Activated T-helper 2 cell treated with anti-CD3 and anti-CD28 coated beads, Interferon-gamma antibody, Interleukin-2, Interleukin-4, amounts not matched to agents 10 μg/mL and 5 μg/mL and 100 μg/mL, durations not matched to agents 14 hours and 24 hours and 36 hours (primary cell): Measurements from ENCODE around the gene TRAF3. TPM values are rescaled to one million over a fixed set of nuclear protein-coding genes. Genes with fewer than 3 reads are reported as not detected.
"Not testable (repeated sequence)": the region's sequence is repeated elsewhere in the genome, so short reads cannot be mapped to it uniquely, and the experiment has no call there.

Experiments
- DNase-seq: peaks from one replicate; pipeline ENCODE4 v3.0.0; 2021; ENCODE audit warnings: low spot score
- H3K27ac Mint-ChIP-seq: one replicate; pipeline ENCODE4 v1.8.0; 2021; ENCODE audit warnings: mixed read lengths
- H3K27me3 Mint-ChIP-seq: one replicate; pipeline ENCODE4 v1.8.0; 2021; ENCODE audit warnings: low read depth, mixed read lengths
- H3K36me3 Mint-ChIP-seq: one replicate; pipeline ENCODE4 v1.8.0; 2021; ENCODE audit warnings: low read depth, mixed read lengths
- H3K4me1 Mint-ChIP-seq: one replicate; pipeline ENCODE4 v1.8.0; 2021; ENCODE audit warnings: low read depth, mixed read lengths
- H3K4me3 Mint-ChIP-seq: one replicate; pipeline ENCODE4 v1.8.0; 2021; ENCODE audit warnings: low read depth, mild to moderate bottlenecking, moderate library complexity, mixed read lengths
- H3K9me3 Mint-ChIP-seq: one replicate; pipeline ENCODE4 v1.8.0; 2021; ENCODE audit warnings: mixed read lengths
- intact Hi-C: fragments of 100-400 bp; cut with micrococcal nuclease; formaldehyde crosslinking; loops from one replicate; pipeline ENCODE4 v1.15.1; 2023
- total RNA-seq: library from RNA; stranded (reverse); gene quantifications from 2 replicates; pipeline ENCODE4 v1.2.3, GENCODE V29; 2022

The TRAF3 gene
- total RNA-seq, 1 donor from 2014 or later = 67.8 TPM

DNA sequence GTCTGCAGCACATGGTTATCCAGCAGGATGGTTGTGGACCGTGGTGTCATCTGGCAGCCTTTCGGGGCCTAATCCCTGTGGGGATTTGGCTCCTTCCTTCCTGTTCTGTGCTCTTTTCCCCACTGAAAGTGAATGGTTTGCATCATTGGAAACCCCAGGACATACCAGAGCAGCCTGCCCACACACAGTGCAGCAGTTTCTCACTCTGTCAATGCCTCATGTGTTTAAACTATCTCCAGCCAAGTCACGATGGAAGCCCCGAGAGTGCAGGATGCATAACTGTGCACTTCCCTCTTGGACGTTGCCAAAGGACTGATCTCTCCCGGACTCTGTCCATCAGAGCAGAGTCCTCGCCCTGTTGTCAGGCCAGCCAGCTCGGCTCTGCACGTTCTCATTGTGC lies 116.2 kb downstream of the TRAF3 start:
- peaks cover 13% of the 10 kb centered on the region for H3K4me1 Mint-ChIP-seq
- H3K36me3 Mint-ChIP-seq = peaks cover 73% of the 10 kb centered on the region
- intact Hi-C loops = no loop called here
- H3K27ac Mint-ChIP-seq = no peak overlapping the region
- H3K4me3 Mint-ChIP-seq = no peak overlapping the region
- no peak for DNase-seq
- no peaks in the 10 kb centered on the region for H3K9me3 Mint-ChIP-seq
- no peaks in the 10 kb centered on the region for H3K27me3 Mint-ChIP-seq

DNA sequence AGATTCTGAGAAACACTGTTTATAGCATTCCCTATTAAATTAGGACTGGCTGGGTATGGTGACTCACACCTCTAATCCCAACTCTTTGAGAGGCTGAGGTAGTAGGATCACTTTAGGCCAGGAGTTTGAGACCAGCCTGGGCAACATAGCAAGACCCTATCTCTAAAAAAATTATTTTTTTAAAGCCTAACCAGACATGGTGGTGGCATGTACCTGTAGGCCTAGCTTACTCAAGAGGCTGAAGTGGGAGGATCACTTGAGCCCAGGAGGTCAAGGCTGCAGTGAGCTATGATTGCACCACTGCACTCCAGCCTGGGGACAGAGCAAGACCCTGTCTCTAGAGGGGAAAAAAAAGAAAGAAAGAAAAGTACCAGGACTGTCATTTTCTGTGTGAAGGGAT lies 119.5 kb downstream of the TRAF3 start:
- intact Hi-C loops, DNase-seq, H3K27me3 Mint-ChIP-seq, H3K9me3 Mint-ChIP-seq, H3K4me3 Mint-ChIP-seq, H3K27ac Mint-ChIP-seq: not testable (repeated sequence)
- peaks cover 19% of the 10 kb centered on the region for H3K4me1 Mint-ChIP-seq
- peaks cover 68% of the 10 kb centered on the region for H3K36me3 Mint-ChIP-seq

DNA sequence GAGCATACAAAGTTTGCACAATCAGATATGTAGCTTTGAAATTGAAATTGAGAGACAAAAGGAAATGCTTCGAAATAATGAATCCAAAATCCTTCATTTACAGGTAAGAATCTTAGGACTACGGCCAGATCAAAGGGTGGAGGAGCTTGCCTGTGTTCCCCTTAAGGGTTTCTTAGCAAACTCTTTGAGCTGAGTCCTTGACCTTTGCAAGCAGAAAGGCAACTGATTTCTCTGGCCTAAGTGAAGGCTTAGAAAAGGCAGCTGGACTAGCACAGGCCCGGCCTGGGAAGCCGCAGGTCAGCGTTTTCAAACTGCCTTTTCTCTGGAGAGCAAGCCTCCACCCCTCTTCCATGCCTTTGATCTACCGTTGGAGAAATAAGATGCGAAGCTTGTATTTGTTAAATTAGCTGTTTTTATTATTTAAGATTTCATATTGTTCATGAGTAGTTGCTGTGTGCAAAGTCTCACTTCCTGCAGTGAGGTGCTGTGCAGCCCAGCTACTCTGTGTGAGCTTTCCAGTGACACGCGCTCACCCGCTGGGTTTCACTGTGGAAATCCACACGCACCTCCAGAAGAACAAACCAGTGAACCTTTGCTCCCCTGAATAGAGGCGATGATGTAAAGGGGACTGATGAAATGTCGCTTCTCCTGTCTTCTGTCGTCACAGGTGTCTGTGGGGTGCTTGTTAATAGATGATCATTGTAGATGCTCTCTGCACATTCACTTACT lies 120.2 kb downstream of the TRAF3 start:
- no peak for DNase-seq
- Mint-ChIP-seq H3K27me3 (no peaks in the 10 kb centered on the region), H3K36me3 (peaks cover 64% of the 10 kb centered on the region), H3K4me3 (no peak overlapping the region), H3K9me3 (no peaks in the 10 kb centered on the region), H3K27ac (peak overlapping the region; percentile 74), H3K4me1 (peaks cover 19% of the 10 kb centered on the region)
- intact Hi-C loops = no loop called here

DNA sequence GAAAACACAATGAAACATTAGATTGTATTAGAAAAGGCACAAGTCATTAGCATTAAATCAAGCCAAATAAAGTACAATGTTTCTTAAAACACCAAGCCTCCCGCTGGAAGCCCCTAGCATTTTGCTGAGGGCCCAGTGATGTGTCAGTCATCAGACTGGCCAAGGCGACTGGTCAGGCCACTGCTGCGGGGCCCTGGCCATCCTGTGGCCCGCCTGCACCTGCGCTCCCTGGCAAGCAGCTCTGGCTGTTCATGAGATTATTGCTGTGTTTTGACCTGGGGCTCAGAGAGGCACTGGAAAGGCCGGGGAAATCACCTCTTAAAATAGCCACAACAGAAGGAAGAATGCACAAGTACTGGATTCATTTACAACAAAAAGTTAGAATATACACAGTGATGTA lies 121.0 kb downstream of the TRAF3 start:
- intact Hi-C loops = no loop called here
- DNase-seq = no peak
- H3K27me3 Mint-ChIP-seq = no peaks in the 10 kb centered on the region

DNA sequence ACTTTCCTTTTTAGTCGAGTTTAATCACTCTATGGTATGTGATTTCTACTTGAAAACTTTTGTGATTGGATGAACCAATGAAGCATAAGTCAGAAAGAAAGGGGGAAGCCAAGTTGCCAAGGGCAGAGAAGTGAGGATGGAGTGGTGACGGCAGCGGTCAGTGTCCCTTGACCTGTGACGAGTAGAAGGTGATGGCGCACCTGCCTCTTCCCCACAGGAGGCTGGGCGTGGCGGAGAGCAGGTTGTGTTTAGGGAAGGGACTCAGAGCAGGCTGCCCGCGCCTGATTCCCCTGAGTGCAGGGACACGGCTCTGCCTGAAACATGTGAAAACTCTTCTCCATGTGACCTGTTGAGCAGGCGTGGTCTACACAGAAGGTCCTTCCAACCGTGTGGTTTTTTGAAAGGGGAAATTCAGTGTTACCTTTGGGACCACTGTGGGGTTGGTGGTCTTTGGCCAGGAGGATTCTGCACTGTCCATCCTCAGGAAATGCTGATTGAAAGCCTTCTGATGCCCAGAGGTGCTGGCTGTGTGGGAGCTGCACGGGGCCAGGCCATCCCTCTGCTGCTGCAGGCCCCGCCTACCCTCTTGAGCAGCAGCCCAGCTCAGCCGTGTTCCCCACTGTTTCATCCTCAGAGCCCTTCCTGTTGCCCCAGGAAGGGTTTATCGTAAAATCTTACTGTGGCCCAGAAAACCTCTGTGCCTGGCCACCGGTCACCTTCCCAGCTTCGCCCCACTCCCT lies 121.7 kb downstream of the TRAF3 start:
- no peak for DNase-seq
- intact Hi-C loops = no loop called here
- Mint-ChIP-seq H3K4me3 (no peak overlapping the region), H3K36me3 (peaks cover 66% of the 10 kb centered on the region), H3K27ac (peak overlapping the region; percentile 44), H3K27me3 (no peaks in the 10 kb centered on the region), H3K4me1 (peaks cover 11% of the 10 kb centered on the region), H3K9me3 (no peaks in the 10 kb centered on the region)

More for the DNA sequence above, 121.0 kb downstream of the TRAF3 start:
- H3K36me3 Mint-ChIP-seq = peaks cover 64% of the 10 kb centered on the region
- no peak overlapping the region for H3K27ac Mint-ChIP-seq
- H3K4me3 Mint-ChIP-seq = no peak overlapping the region
- peaks cover 15% of the 10 kb centered on the region for H3K4me1 Mint-ChIP-seq
- no peaks in the 10 kb centered on the region for H3K9me3 Mint-ChIP-seq

DNA sequence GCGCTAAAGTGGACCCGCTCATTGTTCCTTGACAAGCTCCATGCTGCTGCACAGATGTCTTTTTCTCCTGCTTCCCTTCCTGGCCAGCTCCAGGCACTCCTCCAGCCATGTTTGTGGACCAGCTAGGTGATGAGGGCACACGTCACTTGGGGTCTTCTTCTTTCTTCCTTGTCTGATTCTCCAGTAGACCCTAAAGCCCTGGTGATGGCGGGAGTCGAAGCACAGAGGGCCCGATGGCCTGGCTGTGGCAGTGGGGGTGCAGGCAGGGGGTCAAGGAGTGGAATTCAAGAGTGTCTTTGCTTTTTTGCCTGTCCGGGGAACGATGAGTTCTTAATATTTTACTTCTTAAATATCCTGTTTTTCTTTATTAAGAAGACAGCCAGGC lies 122.3 kb downstream of the TRAF3 start:
- Mint-ChIP-seq H3K4me1 (peaks cover 11% of the 10 kb centered on the region), H3K27ac (no peak overlapping the region), H3K27me3 (no peaks in the 10 kb centered on the region), H3K9me3 (no peaks in the 10 kb centered on the region), H3K36me3 (peaks cover 62% of the 10 kb centered on the region), H3K4me3 (no peak overlapping the region)
- DNase-seq = no peak
- intact Hi-C loops = no loop called here

DNA sequence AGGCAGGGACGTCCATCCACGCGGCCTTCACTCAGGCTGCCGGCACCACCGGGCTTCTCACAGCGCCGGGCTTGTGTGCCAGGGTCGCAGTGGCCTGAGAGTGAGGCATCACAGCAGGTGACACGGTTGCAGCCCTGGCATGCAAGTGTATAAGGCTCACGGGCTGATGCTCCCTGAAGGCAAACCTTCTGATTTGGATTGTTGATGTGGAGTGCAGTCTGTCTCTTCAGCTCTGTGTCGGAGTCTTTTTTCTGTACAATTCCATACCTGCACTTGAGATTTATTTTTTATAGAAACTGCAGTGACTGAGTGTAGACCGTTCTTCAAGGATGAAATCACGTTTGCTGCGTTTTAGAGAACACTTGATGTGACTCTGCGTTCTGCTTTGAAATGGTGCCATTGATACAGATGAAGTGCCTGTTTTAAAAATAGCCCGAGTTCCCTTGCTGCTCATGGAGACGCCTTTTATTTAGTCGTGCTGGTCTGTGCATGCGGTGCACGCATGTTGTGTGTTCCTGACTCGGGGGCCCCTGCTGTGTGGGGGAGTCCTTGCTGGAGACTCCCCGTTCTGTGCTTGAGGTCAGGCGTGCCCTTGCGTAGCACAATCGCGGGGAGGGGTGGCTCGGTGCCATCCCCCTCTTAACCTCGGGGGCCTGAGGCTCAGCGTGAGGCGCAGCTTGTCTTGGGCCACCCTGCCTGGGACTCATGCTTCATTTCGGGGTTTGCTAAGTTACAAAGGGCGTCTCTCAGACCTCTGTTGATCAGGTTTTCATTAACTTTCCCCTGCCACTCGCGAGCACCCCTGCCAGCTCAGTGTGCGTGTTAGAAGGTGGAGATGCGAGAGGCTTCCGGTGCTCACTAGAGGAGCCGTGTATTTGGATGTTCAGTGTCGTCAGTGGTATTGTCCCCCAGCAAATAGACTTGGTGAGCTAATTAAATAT lies 123.7 kb downstream of the TRAF3 start:
- intact Hi-C loops = no loop called here
- Mint-ChIP-seq H3K27me3 (no peaks in the 10 kb centered on the region), H3K4me3 (no peak overlapping the region), H3K4me1 (peaks cover 11% of the 10 kb centered on the region), H3K36me3 (peaks cover 58% of the 10 kb centered on the region), H3K27ac (no peak overlapping the region), H3K9me3 (no peaks in the 10 kb centered on the region)
- DNase-seq = no peak

DNA sequence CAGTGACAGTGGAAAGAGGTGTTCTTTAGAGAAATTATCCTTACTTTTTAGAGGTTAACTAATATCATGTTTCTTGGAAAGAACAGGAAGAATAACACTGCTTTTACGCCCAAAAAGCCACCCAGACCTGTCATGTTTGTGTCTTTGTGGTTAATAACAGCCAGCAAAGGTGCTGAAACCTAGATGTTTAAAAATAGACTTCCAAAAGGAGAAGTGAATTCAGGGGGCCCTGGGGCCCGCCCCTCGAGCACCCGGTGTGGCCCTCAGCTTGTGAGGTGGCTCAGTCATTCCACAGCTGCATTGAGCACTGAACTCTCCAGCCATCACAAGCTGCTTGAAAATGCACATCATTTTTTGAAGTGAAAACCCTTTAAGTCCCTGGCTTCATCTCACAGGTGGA lies 124.4 kb downstream of the TRAF3 start:
- Mint-ChIP-seq H3K27ac (no peak overlapping the region), H3K36me3 (peaks cover 56% of the 10 kb centered on the region), H3K4me1 (peaks cover 11% of the 10 kb centered on the region), H3K4me3 (no peak overlapping the region), H3K27me3 (no peaks in the 10 kb centered on the region), H3K9me3 (no peaks in the 10 kb centered on the region)
- intact Hi-C loops = no loop called here
- DNase-seq = no peak

DNA sequence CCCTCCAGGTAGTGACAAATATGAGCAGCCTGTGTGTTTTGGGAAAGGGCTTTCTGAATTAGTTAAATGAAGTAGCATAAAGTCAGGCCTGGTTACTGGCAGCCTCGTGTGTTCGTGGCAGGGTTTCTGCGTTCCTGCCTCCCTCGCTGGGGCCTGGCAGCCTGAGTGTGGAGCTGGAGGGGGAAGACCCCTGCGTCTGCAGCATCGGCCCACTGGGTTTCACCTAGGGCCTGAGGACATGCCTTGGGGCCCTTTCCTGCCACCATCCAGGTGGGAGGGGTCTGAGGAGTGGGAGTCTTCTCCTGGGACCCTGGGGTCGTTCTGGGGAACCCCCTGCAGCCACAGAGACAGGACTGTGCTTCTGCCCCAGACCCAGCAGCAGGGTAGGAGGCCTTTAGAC lies 124.8 kb downstream of the TRAF3 start:
- peaks cover 11% of the 10 kb centered on the region for H3K4me1 Mint-ChIP-seq
- intact Hi-C loops = no loop called here
- H3K4me3 Mint-ChIP-seq = no peak overlapping the region
- H3K27me3 Mint-ChIP-seq = no peaks in the 10 kb centered on the region
- no peaks in the 10 kb centered on the region for H3K9me3 Mint-ChIP-seq
- H3K27ac Mint-ChIP-seq = no peak overlapping the region
- no peak for DNase-seq
- H3K36me3 Mint-ChIP-seq = peaks cover 58% of the 10 kb centered on the region

DNA sequence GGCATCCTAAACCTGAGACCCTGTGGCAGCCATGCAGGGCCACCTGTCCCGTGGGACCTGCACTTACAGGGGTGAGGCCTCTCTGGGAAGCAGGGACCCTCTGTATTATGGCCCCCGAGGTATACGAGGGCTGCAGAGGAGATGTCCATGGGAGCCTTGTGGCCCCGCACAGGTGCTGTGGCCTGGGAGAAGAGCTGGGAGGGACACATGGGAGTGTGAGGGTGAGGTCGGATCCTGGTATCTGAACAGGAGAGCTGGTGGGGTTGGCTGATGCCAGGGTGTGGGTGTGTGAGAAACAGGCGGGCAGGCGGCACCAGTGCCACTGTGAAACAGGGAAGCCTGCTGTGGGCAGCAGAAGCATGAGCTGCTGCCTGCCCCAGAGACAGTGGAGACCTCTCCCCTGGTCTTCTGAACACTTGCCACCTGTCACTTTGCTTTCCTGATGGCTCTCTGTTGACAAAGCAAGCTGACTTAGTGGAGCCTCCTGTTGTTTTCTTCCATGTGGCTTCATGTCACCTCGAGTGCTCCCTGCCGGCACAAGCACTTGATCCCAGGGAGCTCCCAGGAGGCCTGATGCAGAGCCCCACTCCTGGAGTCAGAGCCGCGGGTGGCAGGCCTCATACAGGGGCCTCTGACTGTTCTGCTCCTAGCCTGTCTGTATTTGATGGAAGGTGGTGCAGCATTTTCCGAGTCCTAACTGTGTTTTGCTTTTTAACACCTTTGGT lies 125.4 kb downstream of the TRAF3 start:
- DNase-seq = no peak
- intact Hi-C loops = no loop called here
- H3K36me3 Mint-ChIP-seq = peaks cover 56% of the 10 kb centered on the region

DNA sequence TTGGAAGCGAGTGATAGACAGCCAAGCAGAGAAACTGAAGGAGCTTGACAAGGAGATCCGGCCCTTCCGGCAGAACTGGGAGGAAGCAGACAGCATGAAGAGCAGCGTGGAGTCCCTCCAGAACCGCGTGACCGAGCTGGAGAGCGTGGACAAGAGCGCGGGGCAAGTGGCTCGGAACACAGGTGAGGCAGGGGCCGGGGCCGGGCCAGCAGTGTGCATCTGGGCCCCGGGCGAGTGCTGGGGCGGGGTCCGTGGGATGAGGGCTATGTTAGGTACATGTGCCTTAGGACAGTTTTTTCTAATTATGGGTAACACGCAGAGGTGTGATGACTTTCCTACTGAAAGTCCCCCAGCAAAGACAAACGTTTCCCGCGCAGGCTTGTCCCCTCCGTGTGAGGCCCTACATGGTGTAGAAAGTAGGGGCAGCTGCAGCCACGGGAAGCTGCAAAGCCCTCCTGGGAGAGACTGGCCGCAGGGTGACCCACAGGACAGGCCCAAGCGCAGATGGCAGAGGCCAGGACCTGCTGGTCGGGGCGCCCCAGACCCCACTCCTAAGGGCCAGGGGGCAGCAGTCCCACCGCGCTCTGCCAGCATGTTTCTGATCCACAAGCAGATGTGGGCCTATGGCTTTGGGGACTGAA lies 126.1 kb downstream of the TRAF3 start:
- Mint-ChIP-seq H3K27me3 (no peaks in the 10 kb centered on the region), H3K36me3 (peaks cover 58% of the 10 kb centered on the region), H3K4me1 (peaks cover 6% of the 10 kb centered on the region), H3K27ac (peak overlapping the region; percentile 35), H3K4me3 (no peak overlapping the region), H3K9me3 (no peaks in the 10 kb centered on the region)
- DNase-seq = no peak
- intact Hi-C loops = no loop called here

More for the DNA sequence above, 125.4 kb downstream of the TRAF3 start:
- H3K27ac Mint-ChIP-seq = peak overlapping the region; percentile 35
- no peaks in the 10 kb centered on the region for H3K27me3 Mint-ChIP-seq
- H3K4me1 Mint-ChIP-seq = peaks cover 10% of the 10 kb centered on the region
- no peak overlapping the region for H3K4me3 Mint-ChIP-seq
- H3K9me3 Mint-ChIP-seq = no peaks in the 10 kb centered on the region
